Fibroblast of skin of right biceps (primary cell): Measurements from ENCODE around the gene CCDC86.

Source experiments
- DNase-seq: peaks from one replicate; pipeline ENCODE4 v3.0.0-alpha.2; 2013

The CCDC86 gene

DNA sequence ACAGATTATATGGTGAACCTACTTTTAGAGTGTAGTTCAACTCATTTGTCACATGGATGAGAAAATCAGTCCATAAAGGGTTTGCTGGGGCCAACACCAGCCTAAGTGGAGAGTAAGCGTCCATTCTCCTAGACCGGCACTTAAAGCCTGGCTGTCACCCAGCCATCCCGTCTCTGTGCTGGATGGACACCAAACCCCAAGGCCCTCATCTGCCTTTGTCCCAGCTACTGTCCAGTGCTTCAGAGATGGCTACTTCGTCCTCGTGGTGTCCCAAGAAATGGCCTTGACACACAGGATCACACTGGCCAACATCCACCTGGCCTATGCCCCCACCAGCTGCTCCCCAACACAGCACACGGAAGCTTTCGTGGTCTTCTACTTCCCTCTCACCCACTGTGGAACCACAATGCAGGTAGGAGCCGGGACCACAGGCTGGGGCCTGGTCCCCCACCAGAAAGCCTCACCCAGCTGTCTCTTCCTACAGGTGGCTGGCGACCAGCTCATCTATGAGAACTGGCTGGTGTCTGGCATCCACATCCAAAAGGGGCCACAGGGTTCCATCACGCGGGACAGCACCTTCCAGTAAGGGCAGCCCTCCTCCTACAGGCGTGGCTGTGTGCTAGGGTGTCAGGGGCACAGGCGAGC, 28.9 kb downstream of the CCDC86 start:
- DNase-seq, result no peak

DNA sequence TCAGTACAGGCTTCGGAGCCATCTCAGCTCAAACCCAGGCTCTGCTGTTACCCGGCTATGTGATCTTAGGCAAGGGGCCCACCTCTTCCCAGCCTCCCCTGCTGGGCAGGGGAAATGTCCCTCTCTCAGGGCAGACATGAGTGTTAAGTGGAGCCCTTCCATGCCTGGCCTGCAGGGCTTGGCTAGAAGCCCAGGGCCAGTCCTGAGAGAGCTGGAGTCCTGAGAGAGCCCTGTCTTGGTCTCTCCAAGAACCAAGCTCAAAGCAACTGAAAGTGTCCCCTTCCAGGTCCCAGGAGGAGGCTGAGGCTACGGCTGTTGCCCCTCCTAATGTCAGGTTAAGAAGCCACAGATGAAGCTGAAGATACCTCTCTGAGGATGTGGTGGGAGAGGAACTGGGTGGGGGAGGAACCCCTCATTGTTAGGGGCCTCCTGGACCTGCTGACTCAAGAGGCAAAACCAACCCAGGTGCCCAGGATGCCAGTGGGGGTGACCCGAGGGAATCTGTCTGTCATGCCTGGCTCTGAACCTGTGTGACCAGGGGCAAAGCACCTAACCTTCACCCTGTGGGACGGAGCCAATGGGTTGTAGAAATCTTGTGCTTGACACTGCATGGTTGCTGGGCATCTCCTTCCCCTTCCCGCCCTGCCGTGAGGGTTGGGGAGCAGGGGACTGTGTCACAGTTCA, 29.6 kb downstream of the CCDC86 start:
- peak; percentile 20 for DNase-seq

DNA sequence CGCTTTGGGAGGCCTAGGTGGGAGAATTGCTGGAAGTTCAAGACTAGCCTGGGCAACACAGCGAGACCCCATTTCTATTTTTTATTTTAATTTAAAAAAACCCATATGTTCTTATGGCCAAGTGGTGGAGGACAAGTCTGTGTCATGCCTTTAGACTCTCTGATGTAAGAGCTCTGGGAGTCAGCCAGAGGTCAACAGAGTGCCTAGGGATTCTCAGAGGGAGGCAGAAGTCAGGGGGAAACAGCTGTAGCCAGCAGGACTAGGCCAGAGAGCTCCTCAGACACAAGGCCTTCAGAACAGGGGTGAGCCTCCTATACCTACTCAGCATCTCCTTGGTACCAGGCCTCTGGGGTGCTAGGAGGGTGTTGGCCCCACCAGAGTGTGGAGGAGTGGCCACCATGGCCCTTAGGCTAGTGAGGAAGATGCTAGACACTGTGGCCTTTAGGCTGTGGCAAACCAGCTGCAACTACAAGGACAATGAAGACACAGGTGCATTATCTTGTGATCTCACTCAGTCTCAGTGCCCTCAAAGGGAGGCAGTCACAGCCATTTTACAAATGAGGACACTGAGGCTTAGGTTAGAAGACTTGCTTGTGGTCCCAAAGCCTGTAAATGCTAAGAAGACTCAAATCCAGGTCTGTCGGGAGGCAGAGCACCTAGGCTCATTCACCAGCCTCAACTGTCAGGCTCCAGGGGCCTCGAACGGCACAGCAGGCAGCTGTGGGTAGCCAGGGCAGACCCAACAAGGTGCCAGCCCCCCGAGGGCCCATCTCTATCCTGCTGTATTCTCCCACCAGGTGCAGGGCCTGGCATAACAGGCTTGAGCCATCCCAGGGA, 30.4 kb downstream of the CCDC86 start:
- peak; percentile 70 for DNase-seq

DNA sequence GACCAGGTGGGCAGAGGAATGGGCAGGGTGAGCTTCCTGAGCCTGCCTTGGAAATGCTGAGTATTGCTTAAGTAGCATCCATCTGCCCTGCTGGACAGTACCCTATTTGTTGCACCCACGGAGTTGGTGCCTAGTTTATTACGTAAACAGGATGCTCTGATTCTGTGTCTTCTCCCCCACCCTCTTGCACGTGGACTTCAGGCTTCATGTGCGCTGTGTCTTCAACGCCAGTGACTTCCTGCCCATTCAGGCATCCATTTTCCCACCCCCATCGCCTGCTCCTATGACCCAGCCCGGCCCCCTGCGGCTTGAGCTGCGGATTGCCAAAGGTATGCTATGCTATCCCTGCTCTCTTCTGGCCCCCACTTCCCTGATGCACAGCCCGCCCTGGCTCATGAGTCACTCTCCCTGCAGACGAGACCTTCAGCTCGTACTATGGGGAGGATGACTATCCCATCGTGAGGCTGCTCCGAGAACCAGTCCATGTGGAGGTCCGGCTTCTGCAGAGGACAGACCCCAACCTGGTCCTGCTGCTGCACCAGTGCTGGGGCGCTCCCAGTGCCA, 31.1 kb downstream of the CCDC86 start:
- peak; percentile 89 for DNase-seq

DNA sequence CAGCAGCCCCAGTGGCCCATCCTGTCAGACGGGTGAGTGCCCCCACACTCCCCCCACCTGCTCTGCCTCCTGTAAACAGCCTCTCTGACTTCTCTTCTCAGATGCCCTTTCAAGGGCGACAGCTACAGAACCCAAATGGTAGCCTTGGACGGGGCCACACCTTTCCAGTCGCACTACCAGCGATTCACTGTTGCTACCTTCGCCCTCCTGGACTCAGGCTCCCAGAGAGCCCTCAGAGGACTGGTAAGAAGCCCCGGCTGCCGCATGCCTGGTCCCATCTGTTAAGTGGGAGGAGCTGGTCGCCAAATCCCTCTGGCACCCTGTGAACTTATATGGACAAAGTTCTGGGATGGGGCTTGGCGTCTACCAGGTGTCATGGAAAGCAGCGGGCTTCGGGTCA, 31.6 kb downstream of the CCDC86 start:
- no peak for DNase-seq

DNA sequence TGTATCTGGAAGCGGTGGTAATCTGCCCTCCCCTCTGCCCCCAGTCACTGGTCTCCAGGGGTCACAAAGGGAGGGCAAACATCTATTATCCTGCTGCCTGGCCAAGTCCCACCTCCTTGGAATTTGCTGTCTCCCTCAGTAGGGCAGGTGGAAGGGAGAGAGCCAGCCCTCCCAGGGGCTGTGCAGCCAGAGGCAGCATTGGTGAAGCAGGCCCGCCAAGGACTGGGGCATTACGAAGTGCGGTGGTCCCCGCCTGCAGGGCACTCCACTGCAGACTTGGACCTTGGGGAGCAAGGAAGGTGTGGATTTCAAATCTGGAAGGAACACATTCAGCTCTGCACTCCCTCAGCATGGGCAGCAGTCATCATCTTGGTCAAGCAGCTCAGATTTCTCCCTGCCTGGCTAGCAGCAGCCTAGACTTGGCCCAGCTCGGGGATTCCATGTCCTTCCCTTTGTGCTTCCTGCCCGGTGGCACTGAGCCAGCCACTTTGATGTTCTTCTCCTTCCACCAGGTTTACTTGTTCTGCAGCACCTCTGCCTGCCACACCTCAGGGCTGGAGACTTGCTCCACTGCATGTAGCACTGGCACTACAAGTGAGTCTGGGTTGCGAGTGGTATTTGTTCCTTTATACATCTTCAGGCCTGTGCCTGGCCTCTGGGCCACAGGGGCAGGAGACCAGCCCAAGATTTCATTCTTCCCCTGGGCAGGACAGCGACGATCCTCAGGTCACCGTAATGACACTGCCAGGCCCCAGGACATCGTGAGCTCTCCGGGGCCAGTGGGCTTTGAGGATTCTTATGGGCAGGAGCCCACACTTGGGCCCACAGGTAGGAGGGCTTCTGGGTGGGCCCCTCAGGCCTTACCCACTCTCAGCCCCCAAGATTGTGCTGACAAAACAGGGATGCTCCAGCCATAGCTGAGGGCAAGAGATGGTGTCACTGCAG, 32.8 kb downstream of the CCDC86 start:
- DNase-seq, result no peak

- DNase-seq, result no peak
Observed at GRCh38 chr11:60875366-60876167, 33.7 kb downstream of the CCDC86 start.

GRCh38 chr11:60876168-60876485, 34.2 kb downstream of the CCDC86 start:
- no peak for DNase-seq

DNA sequence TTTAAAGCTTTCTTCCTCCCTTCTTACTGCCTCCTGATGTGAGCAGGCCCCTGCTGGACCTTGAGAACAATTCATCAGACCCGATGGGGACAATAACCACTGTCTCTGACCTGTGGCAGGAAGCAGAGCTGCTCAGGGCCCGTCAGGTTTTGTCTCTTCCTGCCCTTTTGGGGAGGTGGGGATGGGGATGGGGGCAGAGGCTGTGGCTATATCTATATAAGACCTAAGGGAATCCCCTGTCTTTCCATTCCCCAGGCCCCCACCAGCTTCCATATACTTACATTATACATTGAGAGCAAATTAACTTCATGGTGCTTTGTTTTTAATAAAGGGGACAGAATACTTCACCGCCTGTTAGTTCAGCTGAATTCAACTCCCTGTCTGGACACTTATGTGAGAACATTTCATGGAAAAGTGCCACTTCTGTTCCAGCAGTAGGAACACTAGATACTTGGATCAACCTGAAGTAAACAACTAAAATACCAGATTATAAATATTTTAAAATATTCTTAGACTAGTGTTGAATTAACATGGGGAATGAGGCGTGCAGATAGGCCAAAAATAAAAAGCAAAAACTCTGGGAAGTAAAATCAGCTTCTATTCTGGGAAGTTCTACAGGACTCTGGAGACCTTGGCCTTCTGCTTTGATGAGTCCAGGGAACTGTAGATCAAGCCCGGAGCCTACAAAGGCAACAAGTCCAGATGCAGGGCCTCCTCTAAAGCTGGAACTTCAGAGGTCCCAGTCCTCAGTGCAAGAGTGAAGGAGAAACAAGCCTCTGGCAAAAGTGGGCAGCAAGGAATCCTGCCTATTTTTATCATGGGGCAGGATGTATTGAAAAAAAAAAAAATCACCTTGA, 36.6 kb downstream of the CCDC86 start:
- DNase-seq, result no peak

DNA sequence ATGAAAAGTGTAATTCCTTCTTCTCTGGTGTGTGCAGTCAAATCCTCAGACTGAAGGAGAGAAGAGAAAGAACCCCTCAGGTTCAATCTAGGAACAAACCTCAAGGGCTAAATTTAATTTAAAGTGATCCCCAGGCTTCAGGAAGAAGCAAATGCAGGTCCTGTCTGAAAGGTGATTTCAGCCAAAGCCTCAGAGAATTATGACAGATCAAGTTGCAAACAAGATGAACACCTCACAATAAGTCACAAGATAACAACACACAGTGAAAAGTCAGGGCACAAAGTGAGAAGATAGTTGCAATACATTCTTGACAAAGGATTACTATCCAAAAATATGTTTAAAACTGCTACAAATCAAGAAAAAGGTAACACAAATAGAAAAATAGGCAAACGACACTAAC, 37.2 kb downstream of the CCDC86 start:
- DNase-seq, result no peak

- DNase-seq, result no peak
Observed at GRCh38 chr11:60879971-60880588, 38.2 kb downstream of the CCDC86 start.

GRCh38 chr11:60880643-60881282, 38.9 kb downstream of the CCDC86 start:
- DNase-seq, result no peak

DNA sequence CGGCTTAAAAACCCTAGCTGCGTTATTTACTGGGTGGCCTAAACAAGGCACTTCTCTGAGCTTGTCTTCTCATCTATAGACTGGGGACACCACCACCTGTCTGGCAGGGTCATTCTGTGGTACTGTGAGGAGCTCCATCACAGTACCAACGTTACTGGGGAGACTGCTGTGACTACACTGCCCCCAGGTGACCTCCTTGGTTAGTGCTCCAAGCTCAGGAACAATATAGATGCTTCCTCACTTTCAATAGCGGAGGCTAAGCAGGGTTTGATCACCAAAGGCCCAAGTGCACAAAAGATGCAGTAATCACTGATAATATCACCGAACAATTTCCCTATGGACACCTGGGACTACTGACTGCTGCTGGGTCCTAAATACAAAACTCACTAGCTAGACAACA, 45.6 kb downstream of the CCDC86 start:
- DNase-seq, result peak; percentile 35

- DNase-seq, result no peak
Observed at GRCh38 chr11:60889869-60890311, 48.0 kb downstream of the CCDC86 start.

GRCh38 chr11:60890696-60891095, 48.8 kb downstream of the CCDC86 start:
- DNase-seq, result no peak

DNA sequence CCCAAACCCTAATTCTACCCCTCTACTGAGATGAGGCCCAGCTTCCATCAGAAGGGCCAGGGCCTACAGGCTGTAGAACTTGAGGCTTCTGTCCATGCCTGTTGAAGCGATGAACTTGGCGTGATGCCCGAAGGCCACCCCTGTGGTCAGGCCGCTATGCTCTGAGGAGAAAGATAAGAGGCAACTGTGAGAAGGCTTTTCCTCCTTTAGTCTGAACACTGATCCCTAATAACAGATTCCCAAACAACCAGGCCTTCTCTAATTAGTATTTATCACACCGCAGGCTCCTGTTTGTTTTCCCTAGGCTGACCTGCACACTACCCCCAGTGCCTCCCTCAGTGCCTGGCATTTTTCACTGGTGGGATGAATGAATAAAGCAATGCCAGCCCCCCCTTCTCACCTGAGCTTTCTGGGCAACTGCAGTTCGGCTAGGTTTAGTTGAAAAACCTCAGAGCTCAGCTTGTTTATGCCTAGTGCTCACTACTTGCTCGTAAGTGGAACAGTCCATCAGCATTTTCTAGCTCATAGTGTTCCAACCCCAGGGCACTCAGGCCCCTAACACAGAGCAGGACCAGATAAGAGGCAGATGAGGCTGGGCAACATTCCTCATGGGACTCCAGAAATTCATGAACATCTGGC, 49.3 kb downstream of the CCDC86 start:
- DNase-seq, result no peak

DNA sequence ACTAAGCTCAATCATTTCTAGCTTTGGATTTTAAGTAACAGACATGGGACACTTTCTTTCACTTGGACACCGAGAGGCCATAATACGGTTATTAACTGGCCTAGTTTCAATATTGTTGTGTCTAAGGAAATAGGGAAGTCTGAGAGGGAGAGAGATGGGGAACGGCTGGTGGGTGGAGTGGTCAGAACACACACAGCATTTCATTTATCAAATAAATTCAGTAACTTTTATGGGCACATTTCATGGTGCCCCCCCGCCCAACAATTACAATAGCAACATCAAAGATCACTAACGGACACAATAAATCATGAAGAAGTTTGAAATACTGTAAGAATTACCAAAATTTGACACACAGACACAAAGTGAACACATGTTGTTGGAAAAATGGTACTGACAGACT, 53.8 kb downstream of the CCDC86 start:
- no peak for DNase-seq

DNA sequence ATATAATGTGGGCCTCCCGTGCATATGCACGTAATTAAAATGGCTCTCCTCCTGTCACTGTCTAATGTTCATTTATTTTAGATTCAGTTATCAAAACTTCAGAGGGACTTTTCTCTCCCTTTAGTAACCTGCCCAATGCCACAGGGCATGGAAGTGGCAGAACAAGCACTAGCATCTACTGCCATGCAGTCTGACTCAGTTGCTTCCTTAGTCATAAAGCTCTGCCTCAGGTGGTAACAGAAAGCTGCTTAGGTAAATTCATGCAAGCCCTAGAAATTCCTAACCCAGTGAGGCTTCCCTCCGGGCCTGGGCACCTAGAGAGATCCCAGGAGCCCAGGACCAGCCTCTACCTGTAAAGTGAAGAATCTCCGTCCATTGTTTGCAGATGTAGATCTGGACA, 55.6 kb downstream of the CCDC86 start:
- DNase-seq, result no peak
